Astrocyte (in vitro differentiated cells and primary cell): Measurements from ENCODE around the gene BPIFB1. TPM values are rescaled to one million over a fixed set of nuclear protein-coding genes. Genes with fewer than 3 reads are reported as not detected.

ENCODE experiments used
- DNase-seq: peaks from one replicate; pipeline ENCODE4 v3.0.0-alpha.2; 2010; ENCODE audit warnings: low read depth
- FAIRE-seq: peaks from 2 replicates; lab custom pipeline; 2011; peaks lifted over from hg19 to GRCh38; lab: Jason Lieb, UNC
- H2AFZ ChIP-seq: 2 replicates; pipeline ENCODE4 v1.6.0; 2012; ENCODE audit warnings: low read depth, low read length, inconsistent platforms
- H3K27ac ChIP-seq: 2 replicates; pipeline ENCODE4 v1.5.1; 2011; ENCODE audit warnings: low read depth, low read length, inconsistent platforms
- H3K27me3 ChIP-seq: 2 replicates; pipeline ENCODE4 v1.6.0; 2011; ENCODE audit warnings: low read length, inconsistent platforms; ENCODE audit not compliant: insufficient read depth
- H3K36me3 ChIP-seq: 2 replicates; pipeline ENCODE4 v1.5.1; 2011; ENCODE audit warnings: low read length, inconsistent platforms; ENCODE audit not compliant: insufficient read depth
- H3K4me1 ChIP-seq: 2 replicates; pipeline ENCODE4 v1.5.1; 2011; ENCODE audit warnings: low read length, inconsistent platforms; ENCODE audit not compliant: insufficient read depth
- H3K4me2 ChIP-seq: 2 replicates; pipeline ENCODE4 v1.6.0; 2012; ENCODE audit warnings: low read length, inconsistent platforms
- H3K4me3 ChIP-seq: 2 replicates; pipeline ENCODE4 v1.5.1; 2011; ENCODE audit warnings: low read depth, mild to moderate bottlenecking, low read length, inconsistent platforms; ENCODE audit not compliant: insufficient read depth
- H3K79me2 ChIP-seq: 2 replicates; pipeline ENCODE4 v1.6.0; 2012; ENCODE audit warnings: mild to moderate bottlenecking, low read length, inconsistent platforms; ENCODE audit not compliant: insufficient read depth
- H3K9ac ChIP-seq: 2 replicates; pipeline ENCODE4 v1.6.0; 2012; ENCODE audit warnings: mild to moderate bottlenecking, low read length, inconsistent platforms
- H3K9me3 ChIP-seq: 2 replicates; pipeline ENCODE4 v1.5.1; 2012; ENCODE audit warnings: low read depth, mild to moderate bottlenecking, low read length, inconsistent platforms; ENCODE audit not compliant: insufficient read depth
- H4K20me1 ChIP-seq: 2 replicates; pipeline ENCODE4 v1.6.0; 2012; ENCODE audit warnings: low read length, inconsistent platforms; ENCODE audit not compliant: insufficient read depth
- H3K27ac Mint-ChIP-seq: one replicate; pipeline ENCODE4 v1.8.0; 2021; ENCODE audit warnings: mild to moderate bottlenecking, mixed read lengths; ENCODE audit not compliant: unreplicated experiment
- H3K27me3 Mint-ChIP-seq: one replicate; pipeline ENCODE4 v1.8.0; 2021; ENCODE audit warnings: low read depth, mixed read lengths; ENCODE audit not compliant: unreplicated experiment
- H3K36me3 Mint-ChIP-seq: one replicate; pipeline ENCODE4 v1.8.0; 2021; ENCODE audit warnings: low read depth, mixed read lengths; ENCODE audit not compliant: unreplicated experiment
- H3K4me1 Mint-ChIP-seq: one replicate; pipeline ENCODE4 v1.8.0; 2021; ENCODE audit warnings: low read depth, mixed read lengths; ENCODE audit not compliant: unreplicated experiment
- H3K4me3 Mint-ChIP-seq: one replicate; pipeline ENCODE4 v1.8.0; 2021; ENCODE audit warnings: mild to moderate bottlenecking, moderate library complexity, mixed read lengths; ENCODE audit not compliant: unreplicated experiment
- H3K9me3 Mint-ChIP-seq: one replicate; pipeline ENCODE4 v1.8.0; 2021; ENCODE audit warnings: mild to moderate bottlenecking, mixed read lengths; ENCODE audit not compliant: unreplicated experiment
- CTCF ChIP-seq: IDR thresholded peaks from 2 replicates; pipeline ENCODE4 v1.5.1; 2011; ENCODE audit warnings: low read depth, mild to moderate bottlenecking, inconsistent platforms, low read length, moderate library complexity; ENCODE audit not compliant: insufficient read depth
- EZH2 ChIP-seq: IDR thresholded peaks from 2 replicates; pipeline ENCODE4 v1.6.1; 2012; ENCODE audit warnings: mild to moderate bottlenecking, low read length, inconsistent platforms; ENCODE audit not compliant: insufficient read depth
- total RNA-seq: library from RNA; stranded (reverse); gene quantifications from 2 replicates; pipeline ENCODE4 v1.2.1, GENCODE V29; 2021

The BPIFB1 gene
- total RNA-seq, 1 donor from 2014 or later = not detected

GRCh38 chr20:33284937-33285336, 1.9 kb downstream of the BPIFB1 start:
- Histone ChIP-seq H2AFZ (no peak overlapping the region), H3K4me1 (no peaks in the 10 kb centered on the region), H3K4me2 (no peak overlapping the region), H3K79me2 (no peaks in the 10 kb centered on the region), H3K4me3 (no peak overlapping the region), H4K20me1 (no peaks in the 10 kb centered on the region), H3K9ac (no peak overlapping the region), H3K27ac (no peak overlapping the region), H3K36me3 (no peaks in the 10 kb centered on the region), H3K27me3 (peaks cover 8% of the 10 kb centered on the region), H3K9me3 (no peaks in the 10 kb centered on the region)
- DNase-seq (no peak), FAIRE-seq (no peak)
- H3K4me3 Mint-ChIP-seq = no peak overlapping the region
- H3K36me3 Mint-ChIP-seq = no peaks in the 10 kb centered on the region
- no peak overlapping the region for H3K27ac Mint-ChIP-seq
- TF ChIP-seq CTCF (no peak), EZH2 (no peak)
- H3K4me1 Mint-ChIP-seq = no peaks in the 10 kb centered on the region
- H3K9me3 Mint-ChIP-seq = peaks cover 5% of the 10 kb centered on the region
- peaks cover 72% of the 10 kb centered on the region for H3K27me3 Mint-ChIP-seq

- H3K9ac ChIP-seq = no peak overlapping the region
- H4K20me1 ChIP-seq = no peaks in the 10 kb centered on the region
- no peak overlapping the region for H3K4me3 Mint-ChIP-seq
- no peaks in the 10 kb centered on the region for H3K9me3 ChIP-seq
- H3K9me3 Mint-ChIP-seq = peaks cover 5% of the 10 kb centered on the region
- no peak overlapping the region for H3K4me3 ChIP-seq
- no peak overlapping the region for H3K4me2 ChIP-seq
- no peaks in the 10 kb centered on the region for H3K36me3 ChIP-seq
- no peaks in the 10 kb centered on the region for H3K4me1 Mint-ChIP-seq
- H3K27me3 Mint-ChIP-seq = peaks cover 73% of the 10 kb centered on the region
- TF ChIP-seq CTCF (no peak), EZH2 (no peak)
- H3K27ac ChIP-seq = no peak overlapping the region
- no peaks in the 10 kb centered on the region for H3K36me3 Mint-ChIP-seq
- no peak overlapping the region for H3K27ac Mint-ChIP-seq
- peaks cover 8% of the 10 kb centered on the region for H3K27me3 ChIP-seq
- DNase-seq (no peak), FAIRE-seq (no peak)
- H3K4me1 ChIP-seq = no peaks in the 10 kb centered on the region
- no peaks in the 10 kb centered on the region for H3K79me2 ChIP-seq
- H2AFZ ChIP-seq = no peak overlapping the region
Measured at GRCh38 chr20:33285861-33286495, 3.0 kb downstream of the BPIFB1 start.

- Histone ChIP-seq H3K9ac (no peak overlapping the region), H3K4me3 (no peak overlapping the region), H3K4me2 (no peak overlapping the region), H4K20me1 (no peaks in the 10 kb centered on the region), H3K27ac (no peak overlapping the region), H3K79me2 (no peaks in the 10 kb centered on the region), H3K36me3 (no peaks in the 10 kb centered on the region), H2AFZ (no peak overlapping the region), H3K27me3 (peaks cover 9% of the 10 kb centered on the region), H3K4me1 (no peaks in the 10 kb centered on the region), H3K9me3 (no peaks in the 10 kb centered on the region)
- no peak for TF ChIP-seq EZH2
- no peak for TF ChIP-seq CTCF
- no peak overlapping the region for H3K4me3 Mint-ChIP-seq
- no peaks in the 10 kb centered on the region for H3K4me1 Mint-ChIP-seq
- H3K9me3 Mint-ChIP-seq = peaks cover 5% of the 10 kb centered on the region
- H3K27me3 Mint-ChIP-seq = peaks cover 77% of the 10 kb centered on the region
- FAIRE-seq (no peak), DNase-seq (no peak)
- H3K27ac Mint-ChIP-seq = no peak overlapping the region
- no peaks in the 10 kb centered on the region for H3K36me3 Mint-ChIP-seq
Measured at GRCh38 chr20:33287884-33288283, 4.9 kb downstream of the BPIFB1 start.
